HG03135 (cell line): Measurements from ENCODE around the gene PIKFYVE.
"Not testable (repeated sequence)": the region's sequence is repeated elsewhere in the genome, so short reads cannot be mapped to it uniquely, and the experiment has no call there.

ENCODE experiments used
- ATAC-seq: cut with Tn5 transposase; IDR thresholded peaks from one replicate; pipeline ENCODE4 v1.9.1; 2021; ENCODE audit warnings: mild to moderate bottlenecking, moderate library complexity; ENCODE audit not compliant: unreplicated experiment

The PIKFYVE gene, protein sequence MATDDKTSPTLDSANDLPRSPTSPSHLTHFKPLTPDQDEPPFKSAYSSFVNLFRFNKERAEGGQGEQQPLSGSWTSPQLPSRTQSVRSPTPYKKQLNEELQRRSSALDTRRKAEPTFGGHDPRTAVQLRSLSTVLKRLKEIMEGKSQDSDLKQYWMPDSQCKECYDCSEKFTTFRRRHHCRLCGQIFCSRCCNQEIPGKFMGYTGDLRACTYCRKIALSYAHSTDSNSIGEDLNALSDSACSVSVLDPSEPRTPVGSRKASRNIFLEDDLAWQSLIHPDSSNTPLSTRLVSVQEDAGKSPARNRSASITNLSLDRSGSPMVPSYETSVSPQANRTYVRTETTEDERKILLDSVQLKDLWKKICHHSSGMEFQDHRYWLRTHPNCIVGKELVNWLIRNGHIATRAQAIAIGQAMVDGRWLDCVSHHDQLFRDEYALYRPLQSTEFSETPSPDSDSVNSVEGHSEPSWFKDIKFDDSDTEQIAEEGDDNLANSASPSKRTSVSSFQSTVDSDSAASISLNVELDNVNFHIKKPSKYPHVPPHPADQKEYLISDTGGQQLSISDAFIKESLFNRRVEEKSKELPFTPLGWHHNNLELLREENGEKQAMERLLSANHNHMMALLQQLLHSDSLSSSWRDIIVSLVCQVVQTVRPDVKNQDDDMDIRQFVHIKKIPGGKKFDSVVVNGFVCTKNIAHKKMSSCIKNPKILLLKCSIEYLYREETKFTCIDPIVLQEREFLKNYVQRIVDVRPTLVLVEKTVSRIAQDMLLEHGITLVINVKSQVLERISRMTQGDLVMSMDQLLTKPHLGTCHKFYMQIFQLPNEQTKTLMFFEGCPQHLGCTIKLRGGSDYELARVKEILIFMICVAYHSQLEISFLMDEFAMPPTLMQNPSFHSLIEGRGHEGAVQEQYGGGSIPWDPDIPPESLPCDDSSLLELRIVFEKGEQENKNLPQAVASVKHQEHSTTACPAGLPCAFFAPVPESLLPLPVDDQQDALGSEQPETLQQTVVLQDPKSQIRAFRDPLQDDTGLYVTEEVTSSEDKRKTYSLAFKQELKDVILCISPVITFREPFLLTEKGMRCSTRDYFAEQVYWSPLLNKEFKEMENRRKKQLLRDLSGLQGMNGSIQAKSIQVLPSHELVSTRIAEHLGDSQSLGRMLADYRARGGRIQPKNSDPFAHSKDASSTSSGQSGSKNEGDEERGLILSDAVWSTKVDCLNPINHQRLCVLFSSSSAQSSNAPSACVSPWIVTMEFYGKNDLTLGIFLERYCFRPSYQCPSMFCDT (N-terminal part only)

DNA sequence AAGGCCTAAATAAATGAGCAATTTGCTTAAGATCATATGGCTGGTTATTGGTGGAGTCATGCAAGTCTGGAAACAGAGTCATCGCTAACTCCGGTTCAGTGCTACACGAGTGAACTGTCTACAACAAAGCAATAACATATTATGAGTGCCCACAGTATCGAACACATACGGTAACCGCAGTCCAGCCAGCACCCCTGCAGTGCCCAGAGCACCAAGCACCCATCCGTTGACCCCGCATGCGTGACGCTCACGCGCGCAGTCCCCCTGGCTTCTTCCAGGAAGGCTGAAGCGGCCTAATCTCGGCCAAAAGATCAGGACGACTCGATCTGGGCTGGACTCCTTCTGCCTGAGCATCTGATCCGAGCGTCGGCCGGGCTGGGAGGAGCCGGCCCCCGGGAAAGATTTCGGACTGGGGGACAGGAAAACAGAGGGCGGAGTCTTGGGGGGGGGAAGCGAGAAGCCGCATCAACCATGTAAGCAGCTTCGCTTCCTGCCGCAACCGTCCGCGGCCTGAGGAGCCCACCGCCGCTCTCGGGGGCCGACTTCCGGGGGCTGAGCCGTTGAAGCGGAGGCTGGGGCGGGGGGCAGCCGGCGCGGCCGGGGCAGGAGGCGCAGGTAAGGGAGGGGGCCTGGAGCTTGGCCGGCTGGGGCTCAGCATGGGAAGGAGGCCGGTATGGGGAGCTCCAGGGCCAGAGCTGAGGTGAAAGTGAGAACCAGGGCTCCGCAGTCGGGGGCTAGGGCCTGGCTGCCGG is at the start of gene PIKFYVE:
TSS of gene PIKFYVE (plus strand) at position 455 of the 752 bp plus-strand sequence. CDS start 5,265 bp downstream, outside the sequence.
- ATAC-seq: peak; percentile 83

DNA sequence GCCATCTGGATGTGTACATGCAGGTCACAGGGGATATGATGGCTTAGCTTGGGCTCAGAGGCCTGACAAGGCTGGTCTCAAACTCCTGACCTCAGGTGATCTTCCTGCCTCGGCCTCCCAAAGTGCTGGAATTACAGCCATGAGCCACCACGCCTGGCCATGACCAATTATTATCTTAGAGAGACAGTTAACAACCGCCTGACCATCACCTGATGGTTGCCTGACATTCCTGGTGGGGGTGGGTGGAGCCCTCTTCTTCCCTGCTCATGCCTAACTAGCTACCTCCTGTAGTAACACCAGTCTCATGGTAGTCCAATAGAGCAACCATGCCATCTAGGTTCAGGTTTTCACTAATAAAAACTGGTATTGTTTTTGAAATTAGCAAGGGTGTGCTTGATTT is 44.2 kb upstream of the PIKFYVE start:
- not testable (repeated sequence) for ATAC-seq

DNA sequence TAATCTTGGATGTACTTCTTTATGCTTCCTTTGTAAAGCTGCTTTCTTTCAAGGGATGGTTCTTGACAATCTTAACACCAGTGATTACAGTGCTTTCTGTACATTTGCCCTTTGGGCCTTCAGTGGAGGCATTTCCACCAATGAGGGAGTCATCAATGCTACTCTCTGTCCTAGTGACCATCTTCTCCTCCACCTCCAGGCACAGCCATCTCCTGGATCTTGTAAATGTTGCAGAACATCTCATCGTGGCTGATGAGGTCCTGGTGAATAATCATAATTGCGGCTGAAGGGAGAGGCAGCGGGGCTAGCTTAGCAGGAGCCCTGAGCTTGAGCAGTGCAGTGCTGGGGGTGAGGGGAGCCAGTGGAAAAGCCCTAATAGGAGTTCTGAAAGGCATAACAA is 43.7 kb upstream of the PIKFYVE start:
- no peak for ATAC-seq

DNA sequence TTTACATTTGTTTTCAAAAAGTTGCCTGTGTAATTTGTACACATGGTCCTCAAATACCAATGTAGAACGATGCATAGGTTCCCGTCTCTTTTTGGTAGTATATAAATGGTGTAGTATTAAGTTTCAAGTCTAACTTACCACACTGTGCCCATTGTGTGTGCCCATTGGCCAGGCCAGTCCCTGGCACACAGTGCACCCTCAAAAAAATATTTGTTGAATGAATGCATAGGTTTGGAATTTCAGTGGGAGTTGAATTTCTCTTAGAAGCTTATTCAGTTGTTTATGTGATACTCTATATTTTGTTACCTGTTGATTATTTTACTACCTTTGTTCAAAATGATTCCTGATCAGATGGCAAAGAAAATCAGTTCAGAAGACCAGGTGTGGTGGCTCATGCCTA is 41.3 kb upstream of the PIKFYVE start:
- no peak for ATAC-seq

DNA sequence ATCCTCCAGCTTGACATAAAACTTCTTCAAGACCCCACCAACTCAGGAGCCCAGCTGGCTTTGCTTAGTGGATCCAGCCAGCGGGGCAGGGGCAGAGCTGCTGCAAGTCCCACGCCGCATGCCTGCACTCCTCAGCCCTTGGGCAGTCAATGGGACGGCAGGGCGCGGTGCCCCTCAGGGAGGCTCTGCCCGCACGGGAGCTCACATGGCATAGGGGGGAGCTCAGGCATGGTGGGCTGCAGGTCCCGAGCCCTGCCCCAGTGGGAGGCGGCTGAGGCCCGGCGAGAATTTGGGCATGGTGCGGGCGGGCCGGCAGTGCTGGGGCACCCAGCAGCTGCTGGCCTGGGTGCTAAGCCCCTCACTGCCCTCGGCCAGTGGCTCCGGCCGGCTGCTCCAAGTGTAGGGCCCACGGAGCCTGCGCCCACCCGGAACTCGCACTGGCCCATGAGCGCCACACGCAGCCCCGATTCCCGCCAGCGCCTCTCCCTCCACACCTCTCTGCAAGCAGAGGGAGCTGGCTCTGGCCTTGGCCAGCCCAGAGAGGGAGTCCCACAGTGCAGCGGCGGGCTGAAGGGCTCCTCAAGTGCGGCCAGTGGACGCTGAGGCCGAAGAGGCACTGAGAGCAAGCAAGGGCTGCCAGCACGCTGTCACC is 38.3 kb upstream of the PIKFYVE start:
- no peak for ATAC-seq

DNA sequence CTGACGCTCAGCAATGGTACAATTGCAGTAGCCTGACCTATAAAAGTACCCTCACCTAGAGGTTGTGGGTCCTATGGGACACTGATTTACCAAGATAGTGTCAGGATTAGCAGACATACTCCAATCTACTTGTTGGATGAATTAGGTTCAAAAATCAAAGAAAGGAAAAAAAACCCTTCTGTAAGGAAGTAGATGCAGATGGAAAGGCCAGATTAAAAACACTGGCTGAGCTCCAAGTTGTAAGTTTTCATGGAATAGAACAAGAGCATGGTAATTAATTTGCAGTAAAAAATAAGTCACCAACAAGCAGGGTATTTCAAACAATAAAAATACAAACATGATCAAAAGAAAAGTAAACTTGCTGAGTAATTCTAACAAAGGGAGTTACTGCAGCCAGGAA is 37.6 kb upstream of the PIKFYVE start:
- no peak for ATAC-seq

DNA sequence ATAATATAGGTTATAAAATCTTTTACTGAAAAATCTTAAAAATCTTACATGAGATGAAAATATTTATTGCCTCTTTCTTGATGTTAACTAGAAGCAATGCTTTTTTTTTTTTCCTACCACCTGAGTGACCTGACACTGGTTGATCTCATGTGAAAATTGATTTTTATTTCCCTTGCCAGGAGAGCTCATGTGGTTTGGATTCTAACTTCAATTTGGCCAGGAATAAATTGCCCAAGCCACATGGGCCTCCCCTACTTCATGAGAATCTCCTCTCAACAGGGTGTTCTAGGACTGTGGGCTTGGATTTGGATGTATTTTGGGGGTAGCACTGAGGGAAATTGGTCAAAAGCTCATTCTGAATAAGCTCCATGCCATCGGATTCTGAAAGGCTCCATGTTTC is 31.3 kb upstream of the PIKFYVE start:
- ATAC-seq: no peak

DNA sequence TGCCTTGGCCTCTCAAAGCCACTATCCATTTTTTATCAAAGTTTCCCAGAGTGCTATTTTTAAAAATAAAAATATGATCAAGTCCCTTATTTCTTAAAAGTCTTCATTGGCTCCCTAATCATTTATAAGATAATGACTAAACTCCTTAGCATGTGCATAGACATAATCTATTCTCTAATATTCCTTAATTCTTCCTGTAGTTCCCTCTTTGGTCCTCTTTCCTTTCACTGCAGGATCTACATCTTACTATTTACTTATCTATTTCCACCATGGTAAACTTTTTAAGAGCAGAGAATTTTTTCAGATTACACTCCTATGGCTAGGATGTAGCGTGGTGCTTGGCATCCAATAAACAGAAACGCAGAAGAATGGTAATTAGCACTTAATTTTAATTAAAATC is 30.2 kb upstream of the PIKFYVE start:
- ATAC-seq: no peak

DNA sequence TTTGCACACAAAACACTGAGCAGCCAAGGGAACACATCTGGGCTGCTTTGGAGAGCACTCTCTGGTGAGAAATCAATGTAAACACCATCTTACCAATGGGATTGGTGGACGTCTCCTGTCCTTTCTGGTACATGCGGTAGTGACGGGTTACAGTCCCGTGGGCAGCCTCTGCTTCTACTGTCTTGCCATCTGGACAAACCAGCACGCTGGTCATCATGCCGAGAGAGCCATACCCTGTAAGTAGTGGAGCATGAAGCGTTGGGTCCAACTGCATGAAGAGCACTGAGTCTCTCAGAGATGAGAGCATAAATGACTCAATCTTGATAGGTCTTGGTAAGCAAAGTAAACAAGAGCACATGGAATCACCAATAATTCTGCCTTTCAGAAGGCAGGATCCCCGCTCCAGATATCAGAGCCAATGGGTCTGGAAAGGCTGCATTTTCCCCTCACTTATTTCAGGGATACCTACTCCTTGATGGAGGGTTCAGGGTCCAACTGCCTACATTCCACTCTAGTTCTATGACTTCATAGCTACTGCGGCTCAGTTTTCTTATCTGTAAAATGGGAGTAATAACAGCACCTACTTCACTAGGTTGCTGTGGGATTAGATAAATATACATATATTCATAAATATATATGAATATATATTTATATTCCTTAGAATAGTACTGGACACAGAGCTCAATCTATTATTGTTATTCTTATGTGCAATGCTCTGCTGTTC is 26.1 kb upstream of the PIKFYVE start:
- ATAC-seq: no peak

DNA sequence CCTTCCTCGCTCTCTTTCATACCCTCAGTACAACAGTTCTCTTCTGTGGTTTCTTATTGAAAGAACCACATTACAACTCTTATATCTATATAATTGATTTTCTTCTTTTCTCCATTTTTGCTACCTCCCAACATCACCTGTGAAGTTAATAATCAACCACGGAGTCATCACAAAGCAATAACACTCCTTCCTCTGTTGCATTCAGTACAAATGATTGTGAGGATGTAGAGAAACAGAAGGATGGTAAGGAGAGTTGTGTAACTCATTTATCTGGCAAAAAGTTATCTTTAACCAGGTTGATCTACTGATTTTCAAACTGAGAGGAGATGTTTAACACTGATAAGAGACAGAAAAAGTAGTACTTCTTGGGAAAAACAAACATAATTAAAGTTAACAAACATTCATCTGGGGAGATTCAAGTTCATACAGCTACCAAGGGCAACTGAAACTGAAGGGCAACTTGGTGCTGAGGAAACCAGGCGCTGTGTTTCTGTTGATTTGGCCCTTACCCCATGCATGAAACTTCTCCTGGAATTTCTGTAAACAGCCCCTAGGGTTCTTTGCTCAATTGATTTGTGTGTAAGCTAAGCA is 25.3 kb upstream of the PIKFYVE start:
- ATAC-seq: no peak

DNA sequence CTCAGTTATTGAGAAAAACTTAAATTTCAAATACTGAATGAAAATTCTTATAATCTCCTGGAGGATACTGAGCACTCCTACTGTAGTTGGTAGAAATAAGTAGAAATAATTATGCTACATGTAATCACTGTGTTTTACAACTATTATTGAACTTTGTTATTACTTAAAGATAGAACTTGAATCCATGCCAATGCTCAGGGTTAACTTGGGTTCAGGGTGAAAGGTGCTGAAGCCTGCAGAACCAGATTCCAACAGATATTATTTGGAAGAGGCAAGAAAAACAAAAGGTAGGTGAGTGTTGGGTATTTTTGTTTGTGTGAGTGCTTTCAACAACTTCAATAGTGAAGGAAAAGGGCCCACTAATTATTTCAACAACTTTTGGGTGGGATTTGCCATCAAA is 21.6 kb upstream of the PIKFYVE start:
- no peak for ATAC-seq

DNA sequence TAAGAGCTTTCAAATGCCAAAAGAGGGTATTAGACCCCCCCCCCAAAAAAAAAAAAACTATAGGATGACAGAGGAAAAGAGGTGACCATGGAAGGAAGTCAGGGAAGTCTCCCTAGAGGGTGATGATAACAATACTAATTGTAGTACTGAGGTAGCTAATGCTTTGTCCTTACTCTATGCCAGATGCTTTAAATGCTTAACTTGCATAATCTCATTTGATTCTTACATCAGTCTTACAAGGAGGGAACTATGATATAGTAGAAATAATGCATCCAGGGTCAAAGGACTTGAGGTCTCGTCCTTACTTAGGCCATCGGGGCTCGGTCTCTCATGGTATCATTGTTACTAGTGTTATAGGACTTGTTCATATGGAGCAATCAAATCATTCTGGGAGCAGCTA is 20.3 kb upstream of the PIKFYVE start:
- ATAC-seq: no peak

DNA sequence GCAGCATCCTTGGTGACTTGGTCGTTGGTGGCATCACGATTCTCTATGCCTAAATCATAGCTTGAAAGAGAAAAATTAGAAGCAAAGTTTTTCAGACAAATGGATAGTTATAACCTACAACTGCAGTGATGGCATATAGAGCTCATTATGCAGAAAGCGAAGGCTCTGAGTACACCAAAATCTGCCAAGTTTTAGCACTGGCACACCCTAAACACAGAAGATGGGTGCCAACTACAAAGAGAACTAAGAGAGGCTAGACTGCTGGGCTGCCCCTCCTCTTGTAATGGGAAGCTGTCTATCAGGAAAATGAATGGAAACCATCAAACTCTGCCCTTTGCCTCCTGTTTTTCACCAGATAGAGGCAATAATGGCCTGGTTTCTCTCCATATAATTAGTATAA is 17.5 kb upstream of the PIKFYVE start:
- no peak for ATAC-seq

DNA sequence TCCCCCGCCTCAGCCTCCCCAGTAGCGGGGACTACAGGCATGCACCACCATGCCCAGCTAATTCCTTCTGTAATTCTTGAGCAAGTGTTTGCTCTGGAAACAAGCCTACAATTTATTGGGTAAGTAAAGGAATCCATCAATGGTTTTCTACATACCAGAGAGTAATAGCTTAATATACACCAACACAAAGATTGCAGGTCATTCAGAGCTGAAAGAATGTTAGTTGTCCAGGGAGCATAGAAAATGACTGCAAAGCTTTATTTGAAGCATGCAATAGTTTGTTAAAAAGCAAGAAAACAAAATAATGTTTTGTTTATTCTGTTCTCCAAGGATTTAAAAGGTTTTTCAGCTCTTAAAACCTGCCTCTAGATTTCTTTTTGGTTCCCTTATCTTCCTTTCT is 16.8 kb upstream of the PIKFYVE start:
- ATAC-seq: no peak

DNA sequence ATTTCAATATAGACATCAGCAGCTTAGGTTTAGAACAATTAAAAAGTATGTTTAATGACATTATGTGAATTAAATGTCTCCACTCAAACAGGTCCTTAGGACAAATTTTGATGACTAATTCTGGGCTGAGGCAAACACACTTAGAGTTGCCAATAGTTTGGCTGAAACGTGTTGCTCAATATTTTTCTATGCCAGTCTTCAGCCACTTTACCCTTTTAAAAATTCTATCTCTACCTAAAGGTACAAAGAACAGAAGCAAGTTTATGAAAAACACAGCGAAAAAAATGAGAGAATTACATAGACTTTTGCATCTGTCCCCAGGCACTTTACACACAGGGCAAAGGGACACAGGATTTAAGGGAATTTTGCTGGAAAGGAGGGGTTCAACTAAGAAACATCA is 15.7 kb upstream of the PIKFYVE start:
- no peak for ATAC-seq

DNA sequence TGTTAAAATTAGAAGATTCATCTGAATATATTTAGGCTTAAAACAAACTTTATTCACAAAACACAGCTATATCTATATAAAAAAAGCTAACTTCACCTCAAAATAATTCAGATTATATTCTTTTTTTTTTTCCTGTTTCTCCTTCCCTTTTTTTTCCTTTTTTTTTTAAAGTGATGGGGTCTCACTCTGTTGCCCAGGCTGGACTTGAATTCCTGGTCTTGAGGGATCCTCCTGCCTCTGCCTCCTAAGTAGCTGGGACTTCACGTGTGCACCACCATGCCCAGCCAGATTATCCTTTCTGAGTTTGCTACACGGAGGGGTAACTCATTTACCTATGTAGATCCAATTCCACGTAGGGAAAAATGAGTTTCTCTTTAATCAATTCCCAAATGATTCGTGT is 15.0 kb upstream of the PIKFYVE start:
- no peak for ATAC-seq

DNA sequence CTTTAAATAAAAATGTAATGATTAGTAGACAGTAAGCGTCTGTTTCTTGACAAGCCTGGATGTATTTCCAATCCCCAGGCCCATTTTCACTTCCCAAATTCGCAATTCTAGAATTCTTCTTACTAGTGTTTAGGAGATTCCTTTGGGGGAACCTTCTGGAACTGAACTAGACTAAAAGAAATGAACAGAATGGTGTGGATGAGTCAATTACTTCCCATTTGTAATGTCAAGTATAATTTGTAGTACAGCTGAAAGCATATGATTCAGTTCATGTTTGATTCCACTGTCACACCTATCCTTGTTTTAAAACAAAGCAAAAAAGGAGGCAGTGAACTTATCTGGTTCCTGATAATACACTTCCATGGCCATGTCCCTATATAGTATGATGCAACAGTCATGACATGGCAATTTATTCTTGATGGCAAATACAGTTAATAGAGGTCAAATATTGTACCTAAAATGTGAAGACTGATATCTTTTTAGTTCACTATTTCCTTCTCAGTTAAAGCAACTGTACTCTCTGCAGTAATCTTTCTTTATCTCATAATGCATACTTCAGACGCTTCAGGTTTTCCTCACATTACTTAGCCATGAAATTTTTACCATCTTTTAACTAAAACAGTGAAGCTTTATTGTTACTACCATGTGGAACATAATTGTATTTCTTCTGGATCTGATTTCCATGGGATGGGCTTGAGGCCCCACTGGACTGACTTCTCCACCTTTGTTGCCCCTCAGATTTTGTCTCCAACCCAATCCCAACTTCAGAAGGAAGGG is 13.2 kb upstream of the PIKFYVE start:
- no peak for ATAC-seq

DNA sequence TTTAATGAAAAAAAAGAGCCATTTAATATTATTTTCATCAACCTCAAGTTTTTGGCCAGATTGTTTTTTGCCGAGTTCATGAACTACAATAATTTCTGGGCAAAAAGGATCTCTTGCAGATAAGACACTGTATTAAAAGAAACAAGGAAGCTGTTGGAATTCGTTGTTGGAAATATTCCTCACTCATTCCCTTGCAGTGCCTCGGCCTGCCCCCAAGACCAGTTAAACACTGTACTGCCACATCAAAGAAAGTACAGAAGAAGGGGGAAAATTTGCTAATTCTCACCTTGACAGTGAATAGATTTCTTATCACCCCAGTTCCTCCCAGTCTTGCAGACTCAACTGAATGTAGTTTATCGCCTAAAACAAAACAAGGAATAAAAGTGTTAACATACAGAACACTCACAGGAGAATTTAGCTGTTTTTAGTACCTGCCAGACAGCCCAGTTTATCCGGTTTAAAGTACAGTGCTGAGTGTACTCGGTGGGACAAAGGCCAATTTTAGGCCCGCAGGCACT is 12.4 kb upstream of the PIKFYVE start:
- ATAC-seq: no peak
